ENCODE results near the gene KLF11.

GRCh38 chr2:10086950-10087349, 43.6 kb downstream of the KLF11 start:
- TF ChIP-seq POLR2AphosphoS5 (IDR thresholded peaks at IDR 0.05; ENCODE audit: low read depth): no peak
- TF ChIP-seq CTCF (IDR thresholded peaks at IDR 0.05; ENCODE audit: insufficient read depth, low read length): no peak
- no peak for TF ChIP-seq REST (IDR thresholded peaks at IDR 0.05; ENCODE audit: insufficient replicate concordance, low read depth)
